Measurements from ENCODE around the gene RAB4A.
A peak's percentile ranks its signal among the peaks of the same experiment; 100 is the strongest.

The RAB4A gene

DNA sequence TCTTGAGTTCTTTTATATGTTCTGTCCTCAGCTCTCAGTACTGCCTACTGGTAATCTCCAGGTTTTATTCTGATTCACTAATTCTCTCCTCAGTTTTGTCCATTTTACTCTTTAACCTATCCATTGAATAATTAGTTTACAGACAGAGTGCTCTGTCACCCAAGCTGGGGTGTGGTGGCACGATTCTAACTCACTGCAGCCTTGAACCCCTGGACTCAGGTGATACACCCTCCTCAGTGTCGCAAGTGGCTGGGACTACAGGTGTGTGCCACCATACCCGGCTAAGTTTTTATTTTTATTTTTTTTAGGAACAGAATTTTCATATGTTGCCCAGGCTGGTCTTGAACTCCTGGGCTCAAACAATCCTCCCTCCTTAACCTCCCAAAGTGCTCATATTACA, 14.0 kb downstream of the RAB4A start:
- Histone ChIP-seq H3K36me3 (ENCODE audit: control insufficient read depth in 2 of 2, insufficient read depth in 1 of 2, low read length in 2 of 2) (peaks cover 6 to 11% of the 10 kb centered on the region in 2 experiments), H3K9me3 (ENCODE audit: control insufficient read depth, insufficient read depth, low read depth, low read length) (no peaks in the 10 kb centered on the region), H3K4me1 (ENCODE audit: control insufficient read depth, insufficient read depth, low read length) (peaks cover 19% of the 10 kb centered on the region; the same call in 1 of the 2 replicates), H3K27ac (ENCODE audit: extremely low read depth, low read depth, low read length) (no peak overlapping the region), H3K4me3 (ENCODE audit: low read depth, low read length) (no peak overlapping the region)
- TF ChIP-seq, protein P1, sequence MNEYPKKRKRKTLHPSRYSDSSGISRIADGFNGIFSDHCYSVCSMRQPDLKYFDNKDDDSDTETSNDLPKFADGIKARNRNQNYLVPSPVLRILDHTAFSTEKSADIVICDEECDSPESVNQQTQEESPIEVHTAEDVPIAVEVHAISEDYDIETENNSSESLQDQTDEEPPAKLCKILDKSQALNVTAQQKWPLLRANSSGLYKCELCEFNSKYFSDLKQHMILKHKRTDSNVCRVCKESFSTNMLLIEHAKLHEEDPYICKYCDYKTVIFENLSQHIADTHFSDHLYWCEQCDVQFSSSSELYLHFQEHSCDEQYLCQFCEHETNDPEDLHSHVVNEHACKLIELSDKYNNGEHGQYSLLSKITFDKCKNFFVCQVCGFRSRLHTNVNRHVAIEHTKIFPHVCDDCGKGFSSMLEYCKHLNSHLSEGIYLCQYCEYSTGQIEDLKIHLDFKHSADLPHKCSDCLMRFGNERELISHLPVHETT (tag by site-specific recombination; IDR thresholded peaks at IDR 0.05), result no peak
- TF ChIP-seq ZNF791 (tag by site-specific recombination; IDR thresholded peaks at IDR 0.05), result no peak
- no peak for TF ChIP-seq ZNF544 (tag by site-specific recombination; IDR thresholded peaks at IDR 0.05)
- TF ChIP-seq MYNN (tag by site-specific recombination; IDR thresholded peaks at IDR 0.05; ENCODE audit: borderline replicate concordance), result no peak
- no peak for TF ChIP-seq ZNF423 (tag by site-specific recombination; IDR thresholded peaks at IDR 0.05)
- no peak for TF ChIP-seq ZNF155 (tag by site-specific recombination; IDR thresholded peaks at IDR 0.05)
- TF ChIP-seq ZFP37 (tag by site-specific recombination; IDR thresholded peaks at IDR 0.05), result no peak
- no peak for TF ChIP-seq ZNF211 (tag by site-specific recombination; IDR thresholded peaks at IDR 0.05; ENCODE audit: low read depth)
- no peak for TF ChIP-seq ZNF394 (tag by site-specific recombination; IDR thresholded peaks at IDR 0.05; ENCODE audit: borderline replicate concordance)
- TF ChIP-seq, protein P2, sequence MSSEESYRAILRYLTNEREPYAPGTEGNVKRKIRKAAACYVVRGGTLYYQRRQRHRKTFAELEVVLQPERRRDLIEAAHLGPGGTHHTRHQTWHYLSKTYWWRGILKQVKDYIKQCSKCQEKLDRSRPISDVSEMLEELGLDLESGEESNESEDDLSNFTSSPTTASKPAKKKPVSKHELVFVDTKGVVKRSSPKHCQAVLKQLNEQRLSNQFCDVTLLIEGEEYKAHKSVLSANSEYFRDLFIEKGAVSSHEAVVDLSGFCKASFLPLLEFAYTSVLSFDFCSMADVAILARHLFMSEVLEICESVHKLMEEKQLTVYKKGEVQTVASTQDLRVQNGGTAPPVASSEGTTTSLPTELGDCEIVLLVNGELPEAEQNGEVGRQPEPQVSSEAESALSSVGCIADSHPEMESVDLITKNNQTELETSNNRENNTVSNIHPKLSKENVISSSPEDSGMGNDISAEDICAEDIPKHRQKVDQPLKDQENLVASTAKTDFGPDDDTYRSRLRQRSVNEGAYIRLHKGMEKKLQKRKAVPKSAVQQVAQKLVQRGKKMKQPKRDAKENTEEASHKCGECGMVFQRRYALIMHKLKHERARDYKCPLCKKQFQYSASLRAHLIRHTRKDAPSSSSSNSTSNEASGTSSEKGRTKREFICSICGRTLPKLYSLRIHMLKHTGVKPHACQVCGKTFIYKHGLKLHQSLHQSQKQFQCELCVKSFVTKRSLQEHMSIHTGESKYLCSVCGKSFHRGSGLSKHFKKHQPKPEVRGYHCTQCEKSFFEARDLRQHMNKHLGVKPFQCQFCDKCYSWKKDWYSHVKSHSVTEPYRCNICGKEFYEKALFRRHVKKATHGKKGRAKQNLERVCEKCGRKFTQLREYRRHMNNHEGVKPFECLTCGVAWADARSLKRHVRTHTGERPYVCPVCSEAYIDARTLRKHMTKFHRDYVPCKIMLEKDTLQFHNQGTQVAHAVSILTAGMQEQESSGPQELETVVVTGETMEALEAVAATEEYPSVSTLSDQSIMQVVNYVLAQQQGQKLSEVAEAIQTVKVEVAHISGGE (tag by site-specific recombination; conservative IDR thresholded peaks at IDR 0.05; ENCODE audit: low read depth), result no peak
- TF ChIP-seq ZNF138 (tag by site-specific recombination; IDR thresholded peaks at IDR 0.05; ENCODE audit: borderline replicate concordance), result no peak
- TF ChIP-seq OVOL3 (tag by site-specific recombination; IDR thresholded peaks at IDR 0.05), result no peak
- TF ChIP-seq ZNF530 (tag by site-specific recombination; IDR thresholded peaks at IDR 0.05; ENCODE audit: low read depth), result no peak
- ChIA-PET POLR2A (no interaction called here), CTCF (interaction anchor here (0.6 kb wide), 1 partner anchor 113 kb away, joined by 4 read pairs; no protein-coding TSS in a partner anchor)

DNA sequence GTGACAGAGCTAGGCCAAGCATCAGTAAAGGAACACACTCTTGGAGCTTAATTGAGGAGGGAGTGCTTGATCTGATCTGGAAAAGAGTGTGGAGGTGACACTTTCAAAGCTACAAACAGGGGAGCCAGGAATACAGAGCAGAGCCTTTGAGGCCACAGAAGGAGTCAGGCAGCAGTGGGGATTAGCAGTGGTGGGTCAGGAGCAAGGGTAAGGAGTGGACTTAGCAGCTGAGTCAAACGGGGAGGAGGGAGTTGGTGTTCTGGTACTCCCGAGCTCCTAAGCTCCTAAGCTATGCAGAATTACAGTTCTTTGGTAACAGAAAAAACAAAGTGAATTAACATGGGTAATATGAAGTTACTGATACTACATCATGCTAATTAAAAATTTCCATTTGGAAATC, 14.5 kb downstream of the RAB4A start:
- ChIA-PET POLR2A (interaction anchor here (0.6 kb wide), 1 partner anchor 119 kb away, joined by 4 read pairs; no protein-coding TSS in a partner anchor), CTCF (no interaction called here)
- no peaks in the 10 kb centered on the region for H3K9me3 ChIP-seq (ENCODE audit: control insufficient read depth, insufficient read depth, low read depth, low read length)
- H3K36me3 ChIP-seq (ENCODE audit: control insufficient read depth in 2 of 2, insufficient read depth in 1 of 2, low read length in 2 of 2), result peaks cover 12 to 16% of the 10 kb centered on the region in 2 experiments
- no peak overlapping the region for H3K4me3 ChIP-seq (ENCODE audit: low read depth, low read length)
- peaks cover 18% of the 10 kb centered on the region; the same call in 1 of the 2 replicates for H3K4me1 ChIP-seq (ENCODE audit: control insufficient read depth, insufficient read depth, low read length)
- peak; percentile 90 for TF ChIP-seq ZNF600 (tag by site-specific recombination; IDR thresholded peaks at IDR 0.05)
- peak; percentile 41; the same call in 1 of the 2 replicates for TF ChIP-seq MZF1 (tag by site-specific recombination; IDR thresholded peaks at IDR 0.05; ENCODE audit: borderline replicate concordance)
- peak; percentile 70 for TF ChIP-seq WT1 (tag by site-specific recombination; IDR thresholded peaks at IDR 0.05)
- TF ChIP-seq, protein P3, sequence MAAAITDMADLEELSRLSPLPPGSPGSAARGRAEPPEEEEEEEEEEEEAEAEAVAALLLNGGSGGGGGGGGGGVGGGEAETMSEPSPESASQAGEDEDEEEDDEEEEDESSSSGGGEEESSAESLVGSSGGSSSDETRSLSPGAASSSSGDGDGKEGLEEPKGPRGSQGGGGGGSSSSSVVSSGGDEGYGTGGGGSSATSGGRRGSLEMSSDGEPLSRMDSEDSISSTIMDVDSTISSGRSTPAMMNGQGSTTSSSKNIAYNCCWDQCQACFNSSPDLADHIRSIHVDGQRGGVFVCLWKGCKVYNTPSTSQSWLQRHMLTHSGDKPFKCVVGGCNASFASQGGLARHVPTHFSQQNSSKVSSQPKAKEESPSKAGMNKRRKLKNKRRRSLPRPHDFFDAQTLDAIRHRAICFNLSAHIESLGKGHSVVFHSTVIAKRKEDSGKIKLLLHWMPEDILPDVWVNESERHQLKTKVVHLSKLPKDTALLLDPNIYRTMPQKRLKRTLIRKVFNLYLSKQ (tag by site-specific recombination; IDR thresholded peaks at IDR 0.05; ENCODE audit: borderline replicate concordance), result no peak
- no peak overlapping the region for H3K27ac ChIP-seq (ENCODE audit: extremely low read depth, low read depth, low read length)

Data from HEK293 (cell line).